Mucosa of descending colon (tissue), 3 donors: ENCODE measurements around the gene NDC1. TPM values are rescaled to one million over a fixed set of nuclear protein-coding genes. Genes with fewer than 3 reads are reported as not detected.
"Not testable (repeated sequence)": the region's sequence is repeated elsewhere in the genome, so short reads cannot be mapped to it uniquely, and the experiment has no call there.

Source experiments
- ATAC-seq: fragments of 200-7000 bp; cut with Tn5 transposase; one replicate; pipeline ENCODE4 v1.9.1; 2020; ENCODE audit warnings: mild to moderate bottlenecking, moderate library complexity
- DNase-seq, 3 donors: peaks; one replicate each; pipeline ENCODE4 v3.0.0-alpha.2; 2020
- H3K36me3 ChIP-seq: fragments of 200-600 bp; one replicate; pipeline ENCODE4 v1.8.0; 2021; ENCODE audit warnings: low read depth, mild to moderate bottlenecking
- H3K4me1 ChIP-seq: fragments of 200-600 bp; one replicate; pipeline ENCODE4 v1.8.0; 2021; ENCODE audit warnings: low read depth, mild to moderate bottlenecking
- H3K4me3 ChIP-seq: fragments of 200-600 bp; one replicate; pipeline ENCODE4 v1.8.0; 2021; ENCODE audit warnings: mild to moderate bottlenecking
- H3K9me3 ChIP-seq: fragments of 200-600 bp; one replicate; pipeline ENCODE4 v1.8.0; 2021; ENCODE audit warnings: mild to moderate bottlenecking
- intact Hi-C, 2 donors: fragments of 100-400 bp; cut with DNase I in 1 of 2; cut with micrococcal nuclease in 1 of 2; formaldehyde crosslinking; loops; one replicate each; pipeline versions ENCODE4 v1.11.0 to v1.11.1; 2022; cut with DNase I, micrococcal nuclease
- total RNA-seq, 3 donors: library from RNA; stranded (reverse); fragmentation: NEBNext Ultra II Directional in 2 of 3; extraction: Animal tissue kit (Norgen Biotek cat#: 25700) in 2 of 3; gene quantifications; one replicate each; pipeline versions ENCODE4 v1.2.1 to v1.2.4, GENCODE V29; 2021 to 2023
- TF ChIP-seq, protein P1 (sequence below): fragments of 200-600 bp; IDR thresholded peaks from one replicate; pipeline ENCODE4 v1.8.0; 2022; ENCODE audit warnings: antibody characterized with exemption, mild to moderate bottlenecking
- donor health status: DM: no; HTN: no; CAD: no; lungs with moderate emphysema.
- donor health status: DM: no; HTN: no; CAD: no.
- donor health status: DM: no; HTN: yes; CAD: no.

The NDC1 gene
- total RNA-seq, 3 donors from 2014 or later = 9.7 to 23.8 (median 11.0) TPM

DNA sequence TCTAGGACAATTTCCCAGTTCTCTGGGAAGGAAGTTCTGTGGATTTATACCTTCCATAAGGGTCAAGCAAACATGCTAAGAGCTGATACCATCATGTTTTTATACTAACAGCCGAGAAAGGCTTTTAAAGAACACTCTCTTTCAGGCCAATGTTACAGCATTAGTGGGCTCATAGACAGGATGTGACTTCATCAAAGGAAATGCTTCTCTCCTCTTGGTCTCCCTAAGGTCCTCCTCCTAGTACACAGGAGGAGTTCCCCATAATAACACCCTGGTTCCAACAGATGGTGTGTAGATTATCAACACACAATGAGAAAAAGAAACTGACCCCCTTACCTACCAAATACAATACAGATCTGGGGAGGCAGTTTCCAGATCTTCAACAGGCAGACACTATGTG lies 72.4 kb downstream of the NDC1 start:
- Histone ChIP-seq H3K9me3 (no peaks in the 10 kb centered on the region), H3K4me3 (no peak overlapping the region), H3K36me3 (no peaks in the 10 kb centered on the region), H3K4me1 (no peaks in the 10 kb centered on the region)
- DNase-seq (no peak), ATAC-seq (no peak)
- TF ChIP-seq, protein P1, sequence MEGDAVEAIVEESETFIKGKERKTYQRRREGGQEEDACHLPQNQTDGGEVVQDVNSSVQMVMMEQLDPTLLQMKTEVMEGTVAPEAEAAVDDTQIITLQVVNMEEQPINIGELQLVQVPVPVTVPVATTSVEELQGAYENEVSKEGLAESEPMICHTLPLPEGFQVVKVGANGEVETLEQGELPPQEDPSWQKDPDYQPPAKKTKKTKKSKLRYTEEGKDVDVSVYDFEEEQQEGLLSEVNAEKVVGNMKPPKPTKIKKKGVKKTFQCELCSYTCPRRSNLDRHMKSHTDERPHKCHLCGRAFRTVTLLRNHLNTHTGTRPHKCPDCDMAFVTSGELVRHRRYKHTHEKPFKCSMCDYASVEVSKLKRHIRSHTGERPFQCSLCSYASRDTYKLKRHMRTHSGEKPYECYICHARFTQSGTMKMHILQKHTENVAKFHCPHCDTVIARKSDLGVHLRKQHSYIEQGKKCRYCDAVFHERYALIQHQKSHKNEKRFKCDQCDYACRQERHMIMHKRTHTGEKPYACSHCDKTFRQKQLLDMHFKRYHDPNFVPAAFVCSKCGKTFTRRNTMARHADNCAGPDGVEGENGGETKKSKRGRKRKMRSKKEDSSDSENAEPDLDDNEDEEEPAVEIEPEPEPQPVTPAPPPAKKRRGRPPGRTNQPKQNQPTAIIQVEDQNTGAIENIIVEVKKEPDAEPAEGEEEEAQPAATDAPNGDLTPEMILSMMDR = no peak
- intact Hi-C loops = no loop called here

DNA sequence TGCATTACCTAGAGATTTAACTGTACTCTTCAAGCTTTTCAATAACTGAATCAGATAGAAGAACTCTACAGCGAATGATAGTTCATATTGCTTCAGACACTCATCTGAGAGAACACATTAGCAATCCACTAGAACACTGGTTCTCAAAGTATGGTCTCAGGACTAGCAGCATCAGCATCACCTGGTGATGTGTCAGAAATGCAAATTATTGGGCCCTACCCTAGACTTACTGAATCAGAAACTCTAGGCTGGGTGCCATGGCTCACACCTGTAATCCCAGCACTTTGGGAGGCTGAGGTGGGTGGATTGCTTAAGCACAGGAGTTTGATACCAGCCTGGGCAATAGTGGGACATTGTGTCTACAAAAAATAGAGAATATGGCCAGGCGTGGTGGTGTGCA lies 74.2 kb downstream of the NDC1 start:
- no peaks in the 10 kb centered on the region for H3K36me3 ChIP-seq
- DNase-seq = no peak
- no peak overlapping the region for H3K4me3 ChIP-seq
- no peaks in the 10 kb centered on the region for H3K9me3 ChIP-seq
- TF ChIP-seq, protein P1 = no peak
- H3K4me1 ChIP-seq = no peaks in the 10 kb centered on the region
- ATAC-seq = no peak
- intact Hi-C loops = no loop called here

DNA sequence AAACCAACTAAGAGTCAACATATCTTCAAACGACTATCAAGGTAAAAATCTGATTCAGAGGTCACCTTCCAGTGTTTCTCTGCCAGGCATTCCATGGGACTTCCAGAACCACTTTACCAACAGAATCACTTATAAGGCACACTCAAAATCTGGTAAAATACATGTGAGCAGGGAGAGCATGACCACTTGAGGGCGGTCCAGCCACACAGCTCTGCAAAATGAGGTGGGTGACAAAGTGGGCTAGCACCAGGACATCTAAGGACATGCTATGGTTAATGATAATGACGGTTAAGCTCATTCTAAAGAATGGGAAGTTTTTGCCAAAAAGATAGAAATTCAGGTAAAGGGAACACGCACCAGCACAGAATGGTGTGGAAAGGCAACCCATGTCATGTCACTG lies 74.6 kb downstream of the NDC1 start:
- no peak for DNase-seq
- Histone ChIP-seq H3K4me3 (no peak overlapping the region), H3K4me1 (no peaks in the 10 kb centered on the region), H3K36me3 (no peaks in the 10 kb centered on the region), H3K9me3 (no peaks in the 10 kb centered on the region)
- no peak for ATAC-seq
- intact Hi-C loops = no loop called here
- TF ChIP-seq, protein P1 = no peak

DNA sequence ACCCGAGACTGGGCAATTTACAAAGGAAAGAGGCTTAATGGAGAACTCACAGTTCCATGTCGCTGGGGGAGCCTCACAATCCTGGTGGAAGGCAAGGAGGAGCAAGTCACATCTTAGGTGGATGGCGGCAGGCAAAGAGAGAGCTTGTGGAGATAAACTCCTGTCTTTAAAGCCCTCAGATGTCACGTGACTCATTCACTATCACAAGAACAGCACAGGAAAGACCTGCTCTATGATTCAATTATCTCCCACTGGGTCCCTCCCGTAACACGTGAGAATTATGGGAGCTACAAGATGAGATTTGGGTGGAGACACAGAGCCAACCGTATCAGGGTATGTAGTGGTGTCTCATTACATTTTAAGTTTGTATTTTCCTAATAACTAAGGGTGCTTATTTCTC lies 77.6 kb downstream of the NDC1 start:
- H3K9me3 ChIP-seq, H3K4me1 ChIP-seq, ATAC-seq, H3K4me3 ChIP-seq, H3K36me3 ChIP-seq, intact Hi-C loops, DNase-seq: not testable (repeated sequence)

DNA sequence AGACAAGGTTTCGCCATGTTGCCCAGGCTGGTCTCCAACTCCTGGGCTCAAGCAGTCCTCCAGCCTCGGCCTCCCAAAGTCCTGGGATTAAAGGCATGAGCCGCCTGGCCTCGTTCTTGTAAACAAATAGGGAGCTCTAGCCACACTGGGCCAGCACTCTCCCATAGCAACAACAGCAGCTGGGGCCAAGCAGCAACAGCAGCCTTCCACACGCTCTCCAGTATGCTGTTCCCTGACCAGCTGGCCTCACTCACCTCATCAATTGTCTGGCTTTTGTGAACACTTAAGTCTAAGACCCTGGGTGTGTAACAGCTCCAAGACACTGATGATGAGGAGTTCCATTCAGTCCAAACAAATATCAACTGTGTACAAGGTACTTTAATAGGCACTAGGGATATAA lies 82.2 kb downstream of the NDC1 start:
- no peak for DNase-seq
- no peak for ATAC-seq
- intact Hi-C loops = loop anchor here (5.0 to 10.0 kb wide), 2 partner anchors 269 to 271 kb away; no protein-coding TSS in a partner anchor
- Histone ChIP-seq H3K36me3 (no peaks in the 10 kb centered on the region), H3K4me1 (no peaks in the 10 kb centered on the region), H3K4me3 (no peak overlapping the region), H3K9me3 (no peaks in the 10 kb centered on the region)
- TF ChIP-seq, protein P1 = no peak

DNA sequence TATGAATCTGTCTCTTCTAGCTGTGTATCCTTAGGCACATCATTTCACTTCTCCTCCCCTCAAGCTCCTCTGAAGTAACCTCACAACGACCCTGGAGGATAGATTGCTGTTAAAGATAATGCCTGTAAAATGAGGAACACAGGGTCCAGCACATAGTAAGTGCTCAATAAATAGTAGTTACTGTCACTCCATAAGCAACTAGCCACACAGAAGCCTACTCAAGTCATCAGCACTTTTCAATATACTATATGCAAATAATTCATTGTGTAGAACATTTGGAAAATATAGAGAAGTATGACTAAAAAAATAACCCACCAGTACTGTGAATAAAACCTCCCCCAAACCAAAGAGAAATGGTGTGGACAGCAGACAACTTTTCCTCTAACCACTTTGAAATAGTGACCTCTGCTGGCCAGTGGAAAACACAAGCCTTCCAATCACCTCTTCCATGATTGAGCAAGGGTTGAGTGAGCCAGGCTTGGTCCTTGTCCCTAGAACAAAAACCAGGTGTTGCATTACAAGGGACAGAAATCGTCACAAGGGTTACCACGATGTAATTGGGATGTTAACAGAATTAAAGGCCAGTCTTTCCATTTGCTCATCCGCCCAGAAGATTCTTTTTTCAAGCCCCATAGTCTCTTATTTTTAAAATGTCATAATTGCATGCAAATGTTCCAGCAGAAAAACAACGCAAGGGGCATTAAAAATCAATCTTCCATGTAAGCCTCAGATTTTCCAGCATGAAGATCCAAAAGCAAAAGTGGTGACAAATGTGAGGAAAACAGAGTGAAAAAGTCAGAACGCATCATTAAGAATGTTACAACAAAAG lies 83.4 kb downstream of the NDC1 start:
- H3K4me1 ChIP-seq = no peaks in the 10 kb centered on the region
- no peaks in the 10 kb centered on the region for H3K36me3 ChIP-seq
- ATAC-seq (peak; percentile 64), DNase-seq (peak in 1 of 3 donors; percentile 71)
- no peaks in the 10 kb centered on the region for H3K9me3 ChIP-seq
- TF ChIP-seq, protein P1 = peak; percentile 50
- intact Hi-C loops = loop anchor here (5.0 to 10.0 kb wide), 2 partner anchors 267 to 270 kb away; no protein-coding TSS in a partner anchor
- H3K4me3 ChIP-seq = no peak overlapping the region
